Stimulated activated CD8-positive, alpha-beta memory T cell treated with anti-CD3 and anti-CD28 coated beads, Interleukin-7, amount 100 ng/mL, for 48 hours (primary cell): ENCODE data around the gene HSD17B8.

ENCODE experiments used
- DNase-seq, 2 donors: peaks; one replicate each; pipeline ENCODE4 v3.0.0-alpha.2; 2020; ENCODE audit warnings: low read depth in 1 of 2; ENCODE audit errors: extremely low read depth in 1 of 2

The HSD17B8 gene

GRCh38 chr6:33236328-33236727 is 31.9 kb downstream of the HSD17B8 start:
- DNase-seq = no peak

- no peak for DNase-seq
Measured at GRCh38 chr6:33236852-33237251, 32.4 kb downstream of the HSD17B8 start.

- no peak for DNase-seq
Measured at GRCh38 chr6:33237741-33238140, 33.3 kb downstream of the HSD17B8 start.

GRCh38 chr6:33241968-33242367 is 37.5 kb downstream of the HSD17B8 start:
- no peak for DNase-seq

GRCh38 chr6:33243476-33243875 is 39.0 kb downstream of the HSD17B8 start:
- DNase-seq = no peak

- DNase-seq = peak; percentile 75 to 88
Measured at GRCh38 chr6:33247977-33248642, 43.7 kb downstream of the HSD17B8 start.

- no peak for DNase-seq
Measured at GRCh38 chr6:33248643-33248931, 44.1 kb downstream of the HSD17B8 start.

GRCh38 chr6:33248932-33249731 is 44.7 kb downstream of the HSD17B8 start:
- DNase-seq = peak; percentile 89 to 98

GRCh38 chr6:33249732-33250630 is 45.5 kb downstream of the HSD17B8 start:
- DNase-seq = no peak

- DNase-seq = no peak
Measured at GRCh38 chr6:33250731-33251130, 46.3 kb downstream of the HSD17B8 start.

GRCh38 chr6:33251395-33252012 is 47.0 kb downstream of the HSD17B8 start:
- no peak for DNase-seq

GRCh38 chr6:33252759-33253158 is 48.3 kb downstream of the HSD17B8 start:
- DNase-seq = no peak

- no peak for DNase-seq
Measured at GRCh38 chr6:33254591-33254990, 50.1 kb downstream of the HSD17B8 start.
